CD4-positive, alpha-beta T cell treated with Interleukin-12 subunit alpha and Interleukin-12 subunit beta, for 1 hour (primary cell): ENCODE measurements around the gene FHIT.
"Not testable (repeated sequence)": the region's sequence is repeated elsewhere in the genome, so short reads cannot be mapped to it uniquely, and the experiment has no call there.

Source experiments
- DNase-seq: peaks from one replicate; pipeline ENCODE4 v3.0.0-alpha.2; 2020

Gene FHIT

DNA sequence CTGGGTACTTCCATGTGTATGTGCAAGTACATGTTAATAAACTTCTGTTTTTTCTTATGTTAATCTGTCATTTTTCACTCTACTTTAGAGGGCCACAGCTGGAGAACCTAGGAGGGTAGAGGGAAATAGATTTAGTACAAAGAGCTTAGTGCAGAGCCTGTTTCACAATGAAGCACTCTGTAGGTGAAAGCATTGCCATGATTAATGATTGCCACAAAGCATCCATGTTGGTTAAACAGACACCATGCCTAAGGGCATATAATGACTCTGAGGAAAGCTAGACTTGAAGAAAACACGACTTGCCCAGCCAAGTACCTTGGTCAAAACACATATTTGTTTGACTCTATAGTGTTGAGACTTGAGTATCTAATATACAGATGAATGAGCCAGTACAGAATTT lies 338.4 kb downstream of the FHIT start:
- no peak for DNase-seq

DNA sequence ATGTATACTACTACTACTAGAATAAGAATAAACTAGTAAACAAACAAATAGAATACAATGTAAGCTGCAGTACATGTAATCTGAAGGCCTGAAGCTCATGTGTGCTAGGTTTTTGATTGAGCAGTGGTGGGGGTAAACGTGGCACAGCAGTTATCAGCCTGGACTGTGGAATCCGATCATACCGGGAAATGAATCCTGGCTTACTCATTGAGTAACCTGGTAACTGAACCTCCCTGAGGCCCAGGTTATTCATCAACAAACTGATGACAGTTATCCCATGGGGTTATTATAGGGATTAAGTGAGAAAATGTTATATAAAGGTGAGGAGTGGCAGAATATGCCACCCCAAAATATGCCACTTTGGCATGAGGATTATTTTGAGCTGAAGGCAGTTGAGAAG lies 339.1 kb downstream of the FHIT start:
- DNase-seq: no peak

DNA sequence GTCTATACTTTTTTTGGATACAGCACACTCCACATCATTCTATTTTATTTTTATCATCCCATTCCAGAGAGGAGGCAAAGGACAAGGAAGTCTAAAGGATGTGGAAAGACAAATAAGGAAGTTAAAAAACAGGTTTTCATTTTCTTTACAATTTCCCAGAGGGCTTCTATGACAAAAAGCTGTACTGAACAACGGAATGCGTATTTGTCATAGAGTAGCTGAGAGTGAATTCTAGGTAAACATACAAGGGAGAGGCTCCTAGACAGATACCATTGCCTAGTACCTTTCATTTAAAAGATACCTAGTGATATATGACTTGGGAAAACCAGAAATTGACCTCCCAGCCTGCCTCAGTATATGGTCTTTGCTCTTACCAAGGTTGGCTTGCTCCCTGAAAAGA lies 341.7 kb downstream of the FHIT start:
- no peak for DNase-seq

DNA sequence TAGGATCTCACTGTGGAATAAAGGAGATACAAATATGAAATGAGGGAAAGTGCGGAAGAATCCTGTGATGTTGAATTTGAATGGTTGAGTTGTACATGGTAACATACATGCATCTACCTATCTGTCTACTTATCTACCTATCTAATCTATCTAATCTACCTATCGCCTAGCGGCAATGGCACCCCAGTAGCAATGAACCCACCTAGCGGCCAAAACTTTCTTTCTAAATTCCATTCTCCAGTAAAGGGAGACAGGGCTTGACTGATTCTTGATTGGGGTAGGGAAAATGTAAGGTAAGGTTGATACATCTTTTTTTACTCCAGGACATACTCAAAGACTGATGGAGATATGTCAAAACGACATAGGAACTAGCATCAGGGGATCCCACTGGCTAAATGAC lies 345.0 kb downstream of the FHIT start:
- DNase-seq: no peak

DNA sequence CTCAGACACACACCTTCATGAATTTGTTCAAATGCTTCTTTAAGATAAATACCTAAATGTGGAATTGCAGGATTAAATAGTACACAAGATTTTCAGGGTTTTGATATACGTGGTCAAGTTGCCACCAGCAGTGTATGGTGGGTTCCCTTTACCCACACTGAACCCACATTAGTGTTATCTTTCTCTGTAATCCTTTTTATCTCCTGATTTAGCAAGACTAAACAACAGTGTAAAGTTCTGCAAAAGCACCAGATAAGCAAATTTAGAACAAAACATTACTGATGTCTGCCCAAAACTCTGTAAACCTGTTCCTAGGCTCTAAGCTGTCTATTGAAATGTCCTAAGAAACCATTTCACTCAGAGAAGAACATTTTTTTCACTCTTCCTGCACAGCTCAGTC lies 352.9 kb downstream of the FHIT start:
- DNase-seq: no peak

DNA sequence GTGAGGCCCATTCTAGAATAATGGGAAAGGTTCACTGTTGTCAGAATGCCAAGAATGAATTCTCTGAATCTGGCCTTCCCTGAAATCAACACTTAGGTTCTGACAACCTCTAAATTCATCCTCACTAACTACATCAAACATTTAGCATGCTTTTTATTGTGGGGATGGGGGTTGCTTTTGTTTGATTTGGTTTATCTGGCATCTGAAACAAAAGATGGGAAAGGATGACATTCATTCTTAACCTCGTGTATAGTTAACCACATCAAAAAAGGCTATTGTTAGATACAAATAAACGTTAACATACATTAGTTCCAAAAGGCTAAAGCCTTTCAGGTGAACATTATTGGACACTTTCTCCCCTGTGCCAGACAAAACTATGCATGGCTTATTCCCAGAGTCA lies 357.3 kb downstream of the FHIT start:
- no peak for DNase-seq

DNA sequence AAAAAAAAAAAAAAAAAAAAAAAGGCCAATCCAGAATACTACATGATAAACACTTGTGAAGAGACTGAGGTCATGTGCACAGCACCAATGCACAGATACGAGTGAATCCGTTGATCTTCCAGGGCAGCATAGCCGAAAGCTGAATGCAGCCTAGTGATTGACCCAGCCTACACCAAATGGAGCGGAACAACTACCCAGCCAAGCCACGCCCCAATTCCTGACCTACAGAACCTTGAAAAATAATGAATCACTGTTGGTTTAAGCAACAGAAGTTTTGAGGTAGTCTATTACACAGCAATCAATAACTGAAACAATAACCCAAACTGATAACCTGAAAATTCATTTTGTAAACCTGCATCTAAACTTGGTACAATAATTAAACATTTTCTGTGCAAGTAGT lies 361.0 kb downstream of the FHIT start:
- DNase-seq: no peak

DNA sequence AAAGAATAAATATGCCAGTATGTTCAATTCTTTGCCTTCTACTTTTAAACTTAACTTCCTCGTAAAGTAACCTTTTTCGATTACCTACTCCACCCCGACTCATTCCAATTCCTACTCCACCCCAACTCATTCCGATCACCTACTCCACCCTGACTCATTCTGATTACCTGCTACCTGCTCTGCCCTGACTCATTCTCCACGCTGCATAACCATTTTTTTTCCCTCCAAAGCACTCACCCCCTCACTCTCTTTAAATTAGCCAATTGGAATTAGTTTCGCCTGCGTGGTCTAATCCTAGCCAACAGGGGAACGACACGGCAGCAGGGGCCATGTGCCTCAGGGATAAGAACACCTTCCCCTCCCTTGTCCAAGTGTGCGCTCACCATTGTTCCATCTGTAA lies 362.3 kb downstream of the FHIT start:
- DNase-seq: not testable (repeated sequence)

DNA sequence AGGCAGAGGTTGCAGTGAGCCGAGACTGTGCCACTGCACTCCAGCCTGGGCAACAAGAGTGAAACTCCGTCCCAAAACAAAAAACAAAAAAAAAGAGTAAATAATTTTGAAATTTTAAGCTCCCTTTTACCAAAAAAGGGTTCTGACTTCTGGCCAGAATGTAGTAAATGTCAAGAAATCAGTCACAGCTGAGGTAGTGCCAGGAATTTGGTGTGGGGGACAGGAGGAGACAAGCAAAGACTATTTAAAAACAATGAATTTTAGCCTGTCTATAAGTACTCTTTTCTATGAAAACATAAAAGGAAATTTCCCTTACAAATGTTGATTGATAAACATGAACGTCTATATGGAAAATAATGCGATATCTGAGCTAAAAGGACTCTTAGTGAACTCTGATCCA lies 363.7 kb downstream of the FHIT start:
- no peak for DNase-seq

DNA sequence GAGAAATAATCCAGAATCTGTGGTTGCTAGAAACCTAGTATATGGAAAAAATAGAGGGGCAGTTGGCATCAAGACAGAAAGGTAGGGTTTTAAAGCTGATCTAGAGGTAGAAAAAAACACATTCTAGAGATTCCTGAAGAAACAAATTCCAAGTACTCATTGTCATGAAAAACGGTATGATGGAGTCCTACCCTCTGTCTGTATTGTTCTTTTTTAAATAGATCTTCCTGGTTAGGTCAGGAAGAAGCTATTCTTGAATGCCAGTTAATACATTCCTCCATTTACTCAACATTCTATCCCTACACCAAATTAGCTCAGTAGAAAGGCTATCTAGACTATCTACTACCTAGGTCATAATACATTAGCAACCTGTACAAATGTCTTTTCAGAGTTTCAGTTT lies 364.7 kb downstream of the FHIT start:
- DNase-seq: no peak

DNA sequence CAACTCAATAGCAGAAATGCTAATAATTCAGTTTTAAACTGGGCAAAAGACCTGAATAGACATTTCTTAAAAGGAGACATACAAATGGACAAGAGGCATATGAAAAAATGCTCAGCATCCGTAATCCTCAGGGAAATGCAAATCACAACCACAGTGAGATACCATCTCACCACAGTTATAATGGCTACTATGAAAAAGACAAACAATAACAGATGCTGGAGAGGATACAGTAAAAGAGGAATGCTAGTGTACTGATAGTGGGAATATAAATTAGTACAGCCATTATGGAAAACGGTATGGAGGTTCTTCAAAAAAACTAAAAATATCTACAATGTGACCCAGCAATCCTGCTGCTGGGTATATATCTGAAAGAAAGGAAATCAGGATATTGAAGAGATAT lies 367.2 kb downstream of the FHIT start:
- DNase-seq: no peak

DNA sequence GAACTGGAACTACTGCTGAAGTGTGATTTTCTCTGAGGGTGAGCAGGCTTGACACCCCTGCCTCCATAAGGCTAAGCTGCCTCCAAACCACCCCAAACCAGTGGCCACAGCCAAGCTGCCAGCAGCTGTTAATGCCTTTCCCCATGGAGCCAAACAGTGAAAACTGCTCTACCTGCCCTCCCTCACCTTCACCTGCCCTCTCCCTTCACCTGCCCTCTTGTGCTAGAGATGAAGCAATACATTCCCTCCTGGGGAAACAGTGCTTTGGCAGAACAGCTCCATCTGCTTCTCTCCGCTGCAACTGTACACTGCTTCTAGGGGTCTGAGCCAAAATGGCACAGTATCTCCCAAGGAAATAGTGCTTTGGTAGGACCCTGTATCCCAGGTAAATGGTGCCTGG lies 374.1 kb downstream of the FHIT start:
- DNase-seq: no peak

DNA sequence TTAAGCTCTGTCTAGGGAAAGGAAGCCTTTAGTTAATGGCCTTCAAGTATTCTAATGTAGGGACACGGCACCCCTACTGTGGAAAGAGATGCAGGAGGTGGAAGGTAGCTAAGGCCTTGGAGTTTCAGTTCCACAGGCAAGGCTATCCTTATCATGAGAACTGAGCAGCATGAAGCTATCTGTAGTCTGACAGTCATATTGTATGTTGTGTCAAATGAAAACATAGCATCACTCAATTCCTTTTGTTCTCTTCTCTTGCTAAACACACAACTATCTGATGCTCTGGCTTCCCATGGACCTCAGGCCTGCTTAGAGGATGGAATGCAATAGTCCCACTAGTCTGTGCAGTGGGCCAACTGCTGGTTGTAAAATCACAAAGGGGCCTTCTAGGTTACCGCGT lies 380.9 kb downstream of the FHIT start:
- DNase-seq: no peak

DNA sequence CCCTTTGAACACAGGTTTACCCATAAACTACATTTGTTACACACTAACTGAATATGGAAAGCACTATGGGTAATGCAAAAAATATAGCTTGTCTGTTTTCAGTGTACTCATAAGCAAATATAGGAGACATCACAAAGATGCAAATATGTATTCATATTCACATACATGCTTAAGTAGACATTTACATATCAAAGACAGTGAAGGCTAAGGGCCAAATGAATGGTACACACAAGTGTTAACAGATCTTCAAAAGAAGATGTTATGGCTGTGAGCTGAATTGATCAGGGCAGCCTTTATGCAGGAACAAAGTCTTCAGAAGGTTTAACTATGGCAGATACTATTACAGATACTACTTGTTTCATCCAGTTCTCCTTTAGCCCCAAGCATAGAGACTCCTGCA lies 384.1 kb downstream of the FHIT start:
- no peak for DNase-seq

DNA sequence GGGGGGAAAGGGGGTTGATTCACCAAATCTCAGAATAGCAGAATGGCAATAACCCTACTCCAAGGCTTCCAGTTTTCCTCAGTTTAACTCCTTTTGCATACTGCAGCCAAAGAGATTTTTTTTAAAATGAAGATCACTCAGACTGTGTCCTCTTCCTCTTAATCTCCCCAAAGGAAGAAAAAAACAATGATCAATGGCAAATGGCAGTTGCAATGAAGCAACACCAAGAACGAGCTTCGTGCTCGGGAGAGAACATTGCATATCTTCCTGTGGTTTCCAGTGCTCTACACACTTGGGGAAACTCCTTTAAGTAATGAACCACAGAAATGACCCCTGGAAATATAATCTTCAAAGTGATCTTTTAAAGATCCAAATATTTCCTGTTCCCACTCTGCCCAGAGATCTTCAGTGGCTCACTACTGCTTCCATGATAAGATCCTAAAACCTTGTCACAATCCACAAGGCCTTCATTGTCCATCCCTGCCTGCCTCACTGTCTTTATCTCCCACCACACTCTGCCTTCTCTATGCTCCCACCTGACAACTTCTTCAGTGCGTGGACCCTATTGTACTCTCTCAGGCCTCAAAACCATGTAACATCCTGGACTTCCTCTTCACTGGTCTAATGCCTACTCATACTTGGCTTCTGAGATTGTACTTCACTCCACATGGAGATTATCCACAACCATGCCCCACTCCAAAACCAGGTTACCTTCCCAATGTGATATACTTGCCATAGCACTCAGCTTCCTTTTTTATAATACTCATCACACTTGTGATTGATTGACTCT lies 394.8 kb downstream of the FHIT start:
- DNase-seq: no peak

DNA sequence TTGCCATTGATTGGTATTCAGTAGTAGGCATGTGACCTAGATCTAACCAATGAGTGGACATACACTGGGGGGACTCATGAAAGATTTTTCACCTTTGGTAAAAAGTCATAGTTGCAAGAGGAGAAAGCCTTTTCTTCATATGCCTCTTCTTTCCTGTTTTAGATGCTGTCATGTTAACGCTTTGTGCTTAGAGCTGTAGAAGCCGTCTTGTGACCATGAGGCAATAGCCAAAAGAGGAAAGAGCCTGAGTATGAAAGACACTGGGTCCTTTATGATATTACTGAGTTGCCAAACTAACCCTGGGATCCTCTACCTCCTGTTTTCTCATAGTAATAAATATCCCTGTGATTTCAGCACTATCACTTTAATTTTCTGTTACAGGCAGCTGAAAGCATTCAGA lies 396.0 kb downstream of the FHIT start:
- no peak for DNase-seq

DNA sequence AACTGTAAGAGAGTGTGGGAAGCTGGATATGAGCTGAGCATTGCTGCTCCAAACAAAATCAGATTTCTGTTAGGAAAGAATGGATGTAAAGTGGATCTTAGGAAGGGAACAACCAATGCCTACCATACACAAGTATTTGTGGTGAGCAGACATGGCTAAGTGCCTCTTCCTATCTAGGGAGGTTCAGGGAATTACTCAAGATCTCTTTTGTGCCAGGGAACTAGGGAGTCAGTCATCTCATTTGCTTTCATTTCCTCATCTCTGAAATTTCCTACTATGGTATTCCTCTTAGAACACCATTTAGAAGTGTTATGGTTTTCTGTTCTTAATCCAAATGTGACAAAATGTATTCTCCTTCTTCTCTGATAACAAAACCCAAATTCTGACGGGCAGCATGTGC lies 396.5 kb downstream of the FHIT start:
- DNase-seq: no peak

DNA sequence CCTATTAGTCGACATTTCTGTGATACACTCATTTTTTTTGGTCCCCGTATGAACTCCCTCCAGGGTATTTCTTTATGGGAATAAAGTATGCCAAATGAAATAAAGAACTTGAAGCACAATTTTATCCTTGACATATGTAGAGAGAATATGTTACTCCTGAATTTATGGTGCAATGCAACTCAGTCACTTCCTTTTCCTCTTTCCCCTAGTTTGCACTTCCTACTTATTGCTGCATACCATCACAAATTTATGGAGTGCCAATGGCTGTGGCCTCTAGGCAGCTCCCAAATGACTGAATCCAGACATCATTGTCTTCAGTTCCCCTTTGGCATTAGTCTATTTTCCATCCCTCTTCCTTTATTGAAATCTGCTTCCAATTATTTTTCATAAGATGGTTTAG lies 403.5 kb downstream of the FHIT start:
- DNase-seq: no peak

DNA sequence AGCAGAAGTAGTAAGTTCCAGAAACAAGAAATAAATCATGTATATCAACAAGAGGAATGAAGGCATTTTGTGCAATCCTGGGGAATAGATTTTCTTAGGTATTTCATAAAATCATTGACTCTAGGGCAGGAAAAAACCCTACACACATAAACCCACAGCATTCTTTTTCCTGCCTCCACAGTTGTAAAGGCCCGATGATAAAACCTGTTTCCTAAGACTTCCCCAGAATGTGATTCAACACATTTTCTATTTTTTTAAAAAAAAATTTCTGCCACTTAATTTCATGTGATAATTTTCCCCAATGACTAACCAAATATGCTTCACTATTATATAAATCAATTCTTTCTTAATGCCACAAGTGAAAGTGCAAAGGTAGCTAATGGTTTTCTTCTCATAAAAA lies 407.0 kb downstream of the FHIT start:
- no peak for DNase-seq

DNA sequence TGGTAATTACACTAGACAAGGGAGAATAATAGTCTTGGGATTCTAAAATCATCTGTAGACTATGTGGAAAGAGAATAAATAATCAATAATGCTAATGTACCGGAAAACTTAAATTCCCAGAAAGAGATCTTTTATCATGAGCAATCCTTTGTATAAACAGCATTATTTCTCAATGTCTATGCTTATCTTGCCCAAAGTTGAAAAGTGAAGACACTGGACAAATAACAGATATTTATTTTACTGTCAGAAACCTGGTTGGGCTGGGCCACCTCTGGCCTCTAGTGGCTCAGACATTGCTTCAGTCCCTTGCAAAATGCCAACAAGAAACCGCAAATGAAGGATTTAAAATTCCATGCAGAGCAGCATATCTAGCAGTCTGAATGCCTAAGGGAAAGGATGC lies 409.9 kb downstream of the FHIT start:
- DNase-seq: no peak

DNA sequence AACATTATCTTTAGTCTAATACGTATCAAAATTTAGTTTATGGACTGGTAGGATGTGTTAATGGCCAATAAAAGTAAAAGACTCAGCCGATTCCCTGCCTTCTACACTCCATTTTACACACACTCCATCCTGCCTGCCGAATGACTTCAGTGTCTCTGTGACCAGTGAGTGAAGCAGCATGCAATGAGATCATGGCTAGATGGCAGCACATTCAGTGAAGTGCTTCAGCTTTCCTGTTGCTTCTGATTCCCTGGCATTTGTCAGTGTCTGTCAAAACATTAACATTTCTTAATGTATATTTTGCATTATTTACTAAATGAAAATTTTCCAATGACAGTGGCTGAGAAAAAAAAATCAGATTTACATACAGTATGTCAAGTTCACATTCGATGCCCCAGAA lies 412.0 kb downstream of the FHIT start:
- DNase-seq: no peak

DNA sequence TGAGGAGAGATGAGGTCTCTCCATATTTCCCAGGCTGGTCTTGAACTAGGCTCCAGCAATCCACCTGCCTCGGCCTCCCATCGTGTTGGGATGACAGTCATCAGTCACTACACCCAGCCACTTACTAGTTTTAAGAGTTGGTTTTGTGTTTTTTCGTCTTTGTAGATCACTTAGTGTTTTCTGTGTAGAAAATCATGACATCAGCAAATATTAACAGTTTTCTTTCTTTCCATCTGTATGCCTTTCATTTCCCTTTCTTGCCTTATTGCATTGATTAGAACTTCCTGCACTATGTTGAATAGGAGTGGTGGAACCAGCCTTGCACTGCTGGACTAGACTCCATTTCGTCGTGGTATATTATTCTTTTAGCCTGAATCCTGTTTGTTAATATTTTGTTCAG lies 415.5 kb downstream of the FHIT start:
- DNase-seq: no peak

DNA sequence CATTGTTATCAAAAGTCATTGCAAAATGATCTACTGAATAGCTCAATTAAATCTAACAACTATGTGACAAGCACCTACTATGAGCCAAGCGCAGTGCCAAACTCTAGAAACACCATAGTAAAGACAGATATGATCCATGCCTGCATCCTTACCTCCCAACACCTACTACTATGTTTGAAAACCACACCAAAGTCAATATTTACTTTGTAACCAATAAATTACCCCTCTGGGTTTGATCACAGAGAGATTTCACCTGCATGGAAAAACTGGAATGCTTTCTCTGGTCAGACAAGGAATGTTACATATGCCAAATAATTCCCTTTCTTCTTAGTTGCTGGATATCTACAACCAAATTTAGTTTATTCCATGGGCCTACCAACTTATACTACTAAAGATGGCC lies 422.2 kb downstream of the FHIT start:
- DNase-seq: no peak

DNA sequence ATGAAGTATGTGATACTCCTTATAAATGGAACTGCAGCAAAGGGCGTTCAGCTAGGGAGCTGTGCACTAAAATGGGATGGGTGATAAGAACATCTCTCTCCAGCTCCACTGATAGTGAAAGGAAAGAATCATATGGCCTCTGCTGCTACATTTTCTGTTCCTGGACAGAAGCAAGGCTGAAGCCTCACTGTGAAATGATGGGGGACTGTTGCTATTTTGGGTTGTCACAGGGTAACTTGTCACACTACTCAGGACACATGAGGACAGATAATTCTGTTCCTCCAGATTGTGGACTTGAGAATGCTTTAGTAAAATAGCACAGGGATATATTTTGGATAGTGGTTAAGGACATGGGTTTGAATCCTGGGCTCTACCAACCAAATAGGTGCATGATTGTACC lies 423.6 kb downstream of the FHIT start:
- DNase-seq: no peak

DNA sequence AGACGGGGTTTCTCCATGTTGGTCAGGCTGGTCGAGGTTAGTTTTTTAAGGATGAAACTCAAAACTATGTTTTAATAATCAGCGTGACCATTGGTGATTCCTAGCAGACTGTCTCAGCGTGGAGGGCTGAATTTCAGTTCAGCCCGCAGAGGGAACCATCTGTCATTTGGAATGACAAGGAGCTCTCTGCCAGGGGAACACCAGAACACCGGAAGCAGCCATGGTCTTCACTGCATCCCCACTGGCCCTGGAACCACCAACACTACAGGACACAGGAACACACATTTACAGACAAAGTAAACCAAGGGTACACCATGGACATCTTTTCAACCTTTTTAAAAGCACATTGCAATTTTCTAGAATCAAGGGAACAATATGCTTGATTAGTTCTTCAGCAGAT lies 424.7 kb downstream of the FHIT start:
- DNase-seq: no peak

DNA sequence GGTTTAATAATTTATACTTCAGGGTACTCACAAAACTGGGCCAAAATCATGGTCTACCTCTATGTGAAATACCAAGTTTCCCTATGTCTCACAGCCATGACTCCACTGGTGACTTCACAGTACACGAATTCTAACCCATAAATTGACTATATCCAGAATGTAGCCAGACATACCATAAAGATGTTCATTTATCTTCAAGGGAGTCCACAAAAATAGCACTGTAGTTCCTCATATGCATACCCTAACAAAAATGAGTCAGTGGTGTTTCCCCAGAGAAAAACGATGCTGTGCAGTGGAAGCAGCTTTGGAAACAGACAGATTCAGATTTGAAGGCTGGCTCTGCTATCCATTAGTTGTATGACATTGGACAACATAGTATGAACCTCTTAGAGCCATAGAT lies 438.8 kb downstream of the FHIT start:
- no peak for DNase-seq
